ENCODE measurements around the gene SMIM32.

DNA sequence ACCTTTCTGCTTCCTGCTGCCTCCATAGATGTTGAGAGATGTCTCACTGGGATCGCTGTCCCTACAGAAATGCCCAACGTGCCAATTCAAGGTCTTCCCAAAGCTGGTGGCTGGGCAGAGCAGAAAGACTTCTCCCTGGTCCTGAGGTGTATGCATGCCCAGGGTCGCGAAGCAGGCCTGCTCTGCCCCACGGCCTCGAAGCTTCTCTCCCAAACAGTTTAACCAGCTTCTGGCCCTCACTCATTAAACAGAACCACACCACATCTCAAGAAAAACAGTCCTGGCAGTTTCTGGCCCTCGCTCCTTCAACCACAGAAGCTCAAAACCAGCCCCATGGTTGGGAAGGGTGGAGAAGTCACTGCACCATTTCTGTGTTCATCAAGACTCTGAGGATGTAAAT lies 14.7 kb upstream of the SMIM32 start:
- TF ChIP-seq, protein P1, sequence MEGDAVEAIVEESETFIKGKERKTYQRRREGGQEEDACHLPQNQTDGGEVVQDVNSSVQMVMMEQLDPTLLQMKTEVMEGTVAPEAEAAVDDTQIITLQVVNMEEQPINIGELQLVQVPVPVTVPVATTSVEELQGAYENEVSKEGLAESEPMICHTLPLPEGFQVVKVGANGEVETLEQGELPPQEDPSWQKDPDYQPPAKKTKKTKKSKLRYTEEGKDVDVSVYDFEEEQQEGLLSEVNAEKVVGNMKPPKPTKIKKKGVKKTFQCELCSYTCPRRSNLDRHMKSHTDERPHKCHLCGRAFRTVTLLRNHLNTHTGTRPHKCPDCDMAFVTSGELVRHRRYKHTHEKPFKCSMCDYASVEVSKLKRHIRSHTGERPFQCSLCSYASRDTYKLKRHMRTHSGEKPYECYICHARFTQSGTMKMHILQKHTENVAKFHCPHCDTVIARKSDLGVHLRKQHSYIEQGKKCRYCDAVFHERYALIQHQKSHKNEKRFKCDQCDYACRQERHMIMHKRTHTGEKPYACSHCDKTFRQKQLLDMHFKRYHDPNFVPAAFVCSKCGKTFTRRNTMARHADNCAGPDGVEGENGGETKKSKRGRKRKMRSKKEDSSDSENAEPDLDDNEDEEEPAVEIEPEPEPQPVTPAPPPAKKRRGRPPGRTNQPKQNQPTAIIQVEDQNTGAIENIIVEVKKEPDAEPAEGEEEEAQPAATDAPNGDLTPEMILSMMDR (IDR thresholded peaks at IDR 0.05), result no peak
- TF ChIP-seq EZH2 (IDR thresholded peaks at IDR 0.05), result no peak

Data from neural progenitor cell (in vitro differentiated cells).